ENCODE data around the gene CHD6.

CHD6 gene

GRCh38 chr20:41499961-41500725 lies 118.0 kb downstream of the CHD6 start:
- FAIRE-seq, result no peak

GRCh38 chr20:41499064-41499463 lies 119.1 kb downstream of the CHD6 start:
- no peak for FAIRE-seq

- no peak for FAIRE-seq
Observed at GRCh38 chr20:41497186-41497895, 120.8 kb downstream of the CHD6 start.

GRCh38 chr20:41494451-41494850 lies 123.7 kb downstream of the CHD6 start:
- FAIRE-seq, result no peak

GRCh38 chr20:41483553-41483930 lies 134.6 kb downstream of the CHD6 start:
- no peak for FAIRE-seq

GRCh38 chr20:41482647-41483552 lies 135.3 kb downstream of the CHD6 start:
- FAIRE-seq, result no peak

GRCh38 chr20:41480054-41480770 lies 138.0 kb downstream of the CHD6 start:
- FAIRE-seq, result no peak

GRCh38 chr20:41479113-41479512 lies 139.1 kb downstream of the CHD6 start:
- FAIRE-seq, result no peak

GRCh38 chr20:41478026-41478425 lies 140.2 kb downstream of the CHD6 start:
- no peak for FAIRE-seq

- FAIRE-seq, result no peak
Observed at GRCh38 chr20:41476446-41476845, 141.7 kb downstream of the CHD6 start.

- no peak for FAIRE-seq
Observed at GRCh38 chr20:41476013-41476441, 142.2 kb downstream of the CHD6 start.

GRCh38 chr20:41475503-41475902 lies 142.7 kb downstream of the CHD6 start:
- no peak for FAIRE-seq

GRCh38 chr20:41470362-41471095 lies 147.6 kb downstream of the CHD6 start:
- no peak for FAIRE-seq

- FAIRE-seq, result no peak
Observed at GRCh38 chr20:41469868-41470267, 148.3 kb downstream of the CHD6 start.

- FAIRE-seq, result no peak
Observed at GRCh38 chr20:41468994-41469600, 149.1 kb downstream of the CHD6 start.

GRCh38 chr20:41467690-41468089 lies 150.5 kb downstream of the CHD6 start:
- no peak for FAIRE-seq

GRCh38 chr20:41467220-41467619 lies 151.0 kb downstream of the CHD6 start:
- no peak for FAIRE-seq

- FAIRE-seq, result no peak
Observed at GRCh38 chr20:41463567-41463966, 154.6 kb downstream of the CHD6 start.

GRCh38 chr20:41462372-41463161 lies 155.6 kb downstream of the CHD6 start:
- FAIRE-seq, result no peak

GRCh38 chr20:41458761-41459160 lies 159.4 kb downstream of the CHD6 start:
- FAIRE-seq, result no peak
